ENCODE results near the gene PIGBOS1.

Gene PIGBOS1

DNA sequence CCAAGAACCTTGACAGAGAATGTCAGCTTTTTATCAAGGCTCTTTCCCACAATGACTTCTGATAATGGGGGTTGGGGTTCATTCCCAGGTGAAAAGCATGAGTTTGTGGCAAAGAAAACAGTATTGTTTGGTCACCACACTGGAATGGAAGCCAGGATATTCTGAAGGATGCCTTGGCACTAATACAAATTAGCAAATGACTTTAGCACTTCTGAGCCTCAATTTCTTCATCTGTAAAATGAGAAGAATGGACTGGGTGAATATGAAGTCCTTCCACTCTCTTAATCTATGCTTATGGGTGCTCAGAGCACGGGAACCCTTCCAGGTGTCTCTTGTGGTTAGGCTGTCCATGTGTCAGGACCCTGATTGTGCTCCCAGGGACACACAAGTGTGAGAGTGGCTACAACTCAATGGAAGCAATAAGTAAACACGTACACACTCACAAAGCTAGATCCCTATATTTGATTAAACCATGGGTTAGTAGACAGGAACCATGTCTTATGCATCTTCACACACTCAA lies 50.7 kb downstream of the PIGBOS1 start:
- TF ChIP-seq EP300 (IDR thresholded peaks at IDR 0.05; ENCODE audit: borderline replicate concordance) (no peak), RAD21 (IDR thresholded peaks at IDR 0.05; ENCODE audit: low read depth) (no peak), TCF12 (IDR thresholded peaks at IDR 0.05; ENCODE audit: low read depth) (no peak), EGR1 (IDR thresholded peaks at IDR 0.05) (no peak), TAF1 (IDR thresholded peaks at IDR 0.05; ENCODE audit: low read depth) (no peak), YY1 (IDR thresholded peaks at IDR 0.05; ENCODE audit: low read depth) (no peak), TEAD4 (IDR thresholded peaks at IDR 0.05) (no peak), NFIC (IDR thresholded peaks at IDR 0.05) (no peak), CEBPB (IDR thresholded peaks at IDR 0.05) (no peak), MAX (IDR thresholded peaks at IDR 0.05) (no peak)
- TF ChIP-seq, protein P1, sequence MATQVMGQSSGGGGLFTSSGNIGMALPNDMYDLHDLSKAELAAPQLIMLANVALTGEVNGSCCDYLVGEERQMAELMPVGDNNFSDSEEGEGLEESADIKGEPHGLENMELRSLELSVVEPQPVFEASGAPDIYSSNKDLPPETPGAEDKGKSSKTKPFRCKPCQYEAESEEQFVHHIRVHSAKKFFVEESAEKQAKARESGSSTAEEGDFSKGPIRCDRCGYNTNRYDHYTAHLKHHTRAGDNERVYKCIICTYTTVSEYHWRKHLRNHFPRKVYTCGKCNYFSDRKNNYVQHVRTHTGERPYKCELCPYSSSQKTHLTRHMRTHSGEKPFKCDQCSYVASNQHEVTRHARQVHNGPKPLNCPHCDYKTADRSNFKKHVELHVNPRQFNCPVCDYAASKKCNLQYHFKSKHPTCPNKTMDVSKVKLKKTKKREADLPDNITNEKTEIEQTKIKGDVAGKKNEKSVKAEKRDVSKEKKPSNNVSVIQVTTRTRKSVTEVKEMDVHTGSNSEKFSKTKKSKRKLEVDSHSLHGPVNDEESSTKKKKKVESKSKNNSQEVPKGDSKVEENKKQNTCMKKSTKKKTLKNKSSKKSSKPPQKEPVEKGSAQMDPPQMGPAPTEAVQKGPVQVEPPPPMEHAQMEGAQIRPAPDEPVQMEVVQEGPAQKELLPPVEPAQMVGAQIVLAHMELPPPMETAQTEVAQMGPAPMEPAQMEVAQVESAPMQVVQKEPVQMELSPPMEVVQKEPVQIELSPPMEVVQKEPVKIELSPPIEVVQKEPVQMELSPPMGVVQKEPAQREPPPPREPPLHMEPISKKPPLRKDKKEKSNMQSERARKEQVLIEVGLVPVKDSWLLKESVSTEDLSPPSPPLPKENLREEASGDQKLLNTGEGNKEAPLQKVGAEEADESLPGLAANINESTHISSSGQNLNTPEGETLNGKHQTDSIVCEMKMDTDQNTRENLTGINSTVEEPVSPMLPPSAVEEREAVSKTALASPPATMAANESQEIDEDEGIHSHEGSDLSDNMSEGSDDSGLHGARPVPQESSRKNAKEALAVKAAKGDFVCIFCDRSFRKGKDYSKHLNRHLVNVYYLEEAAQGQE (IDR thresholded peaks at IDR 0.05; ENCODE audit: low read depth), result no peak
- TF ChIP-seq, protein P2, sequence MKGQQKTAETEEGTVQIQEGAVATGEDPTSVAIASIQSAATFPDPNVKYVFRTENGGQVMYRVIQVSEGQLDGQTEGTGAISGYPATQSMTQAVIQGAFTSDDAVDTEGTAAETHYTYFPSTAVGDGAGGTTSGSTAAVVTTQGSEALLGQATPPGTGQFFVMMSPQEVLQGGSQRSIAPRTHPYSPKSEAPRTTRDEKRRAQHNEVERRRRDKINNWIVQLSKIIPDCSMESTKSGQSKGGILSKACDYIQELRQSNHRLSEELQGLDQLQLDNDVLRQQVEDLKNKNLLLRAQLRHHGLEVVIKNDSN (IDR thresholded peaks at IDR 0.05), result no peak

DNA sequence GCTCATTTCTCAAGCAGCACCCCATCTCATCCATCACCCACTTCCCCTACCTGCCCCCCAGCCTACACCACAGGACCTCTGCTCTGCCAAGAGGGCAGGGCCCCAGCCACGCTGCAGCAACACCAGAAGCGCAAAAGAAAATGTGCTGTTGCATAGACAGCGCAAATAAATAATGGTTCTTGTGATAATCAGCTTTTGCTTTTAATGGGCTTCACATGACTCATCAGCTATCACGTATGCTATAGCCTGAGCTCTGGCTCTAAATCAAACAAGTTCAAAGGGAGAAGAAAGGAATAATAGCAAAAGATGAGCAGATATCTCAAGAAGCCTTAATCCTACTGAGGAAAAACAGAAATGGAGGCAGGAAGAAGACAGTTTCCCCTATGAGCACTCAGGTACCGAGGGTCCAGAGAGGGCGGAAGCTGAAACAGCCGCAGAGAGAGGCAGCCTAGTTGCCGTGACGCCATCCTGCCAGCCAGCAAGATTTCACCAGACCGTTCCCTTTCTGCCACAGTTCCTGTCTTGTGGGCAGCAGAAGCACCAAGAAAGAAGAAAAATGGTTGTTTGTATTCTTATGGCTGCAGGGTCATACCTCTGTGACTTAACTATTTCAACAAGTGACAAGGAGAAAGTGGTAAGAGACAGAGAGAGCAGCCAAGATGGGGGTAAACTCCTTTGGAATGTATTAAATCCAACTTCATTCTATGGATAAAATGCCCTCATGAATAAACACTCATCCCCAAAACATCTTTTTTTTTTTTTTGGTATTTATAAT lies 51.3 kb downstream of the PIGBOS1 start:
- no peak for TF ChIP-seq ZBTB7A (IDR thresholded peaks at IDR 0.05; ENCODE audit: low read depth)
- TF ChIP-seq CREB1 (IDR thresholded peaks at IDR 0.05; ENCODE audit: low read depth), result no peak
- TF ChIP-seq EP300 (IDR thresholded peaks at IDR 0.05; ENCODE audit: borderline replicate concordance), result no peak
- TF ChIP-seq, protein P2 (IDR thresholded peaks at IDR 0.05), result no peak
- TF ChIP-seq NFIC (IDR thresholded peaks at IDR 0.05), result no peak
- no peak for TF ChIP-seq CEBPB (IDR thresholded peaks at IDR 0.05)
- no peak for TF ChIP-seq MAX (IDR thresholded peaks at IDR 0.05)
